ENCODE results near the gene PRDX2. TPM values are rescaled to one million over a fixed set of nuclear protein-coding genes. Genes with fewer than 3 reads are reported as not detected.
A peak's percentile ranks its signal among the peaks of the same experiment; 100 is the strongest.
"Not testable (repeated sequence)": the region's sequence is repeated elsewhere in the genome, so short reads cannot be mapped to it uniquely, and the experiment has no call there.

Gene PRDX2
- 278 TPM for total RNA-seq

DNA sequence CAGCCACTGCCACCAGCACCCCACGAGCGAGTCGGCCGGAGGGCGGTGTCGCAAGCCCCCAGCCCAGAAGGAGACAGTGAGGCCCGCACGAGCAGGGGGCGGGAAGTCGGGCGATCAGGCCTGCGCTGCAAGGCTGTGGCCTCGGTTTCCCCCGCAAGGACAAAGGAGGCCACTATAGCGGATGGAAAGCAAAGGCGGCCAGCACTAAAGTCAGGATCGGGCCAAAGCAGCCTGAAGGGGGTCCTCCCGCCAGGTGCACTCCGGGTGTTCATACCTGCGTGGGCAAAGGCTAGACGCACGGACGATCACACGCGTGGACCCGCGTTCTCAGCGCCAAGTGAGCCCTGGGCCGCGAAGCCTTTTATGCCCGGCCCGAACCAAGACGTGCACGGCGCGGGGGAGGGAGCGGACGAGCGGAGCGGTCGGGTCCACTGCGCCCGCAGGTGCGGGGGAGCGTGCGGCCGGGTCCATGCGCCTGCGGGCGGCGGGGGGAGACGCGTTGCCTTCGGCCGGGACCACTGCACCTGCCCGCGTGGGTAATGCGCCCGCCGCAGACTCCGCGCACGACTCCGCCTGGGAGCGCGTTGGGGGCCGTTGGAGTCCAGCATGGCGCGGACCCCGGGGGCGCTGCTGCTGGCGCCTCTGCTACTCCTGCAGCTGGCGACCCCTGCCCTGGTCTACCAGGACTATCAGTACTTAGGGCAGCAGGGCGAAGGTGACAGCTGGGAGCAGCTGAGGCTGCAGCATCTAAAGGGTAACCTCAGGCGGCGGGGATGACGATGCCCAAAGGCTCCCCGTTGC, at the start of gene PRDX2, which contains the start of gene THSD8:
Gene PRDX2, minus strand, starts transcription at position 335 of the 801 bp plus-strand sequence. CDS start 539 bp downstream, outside the sequence.
Gene THSD8, plus strand, starts transcription at position 604 of the 801 bp plus-strand sequence. Its CDS starts 3 bp downstream, at position 607.
- DNase-seq (ENCODE audit: low read depth in 2 of 3, low spot score in 2 of 3) = peak in 2 of 3 donors; percentile 77 to 80

DNA sequence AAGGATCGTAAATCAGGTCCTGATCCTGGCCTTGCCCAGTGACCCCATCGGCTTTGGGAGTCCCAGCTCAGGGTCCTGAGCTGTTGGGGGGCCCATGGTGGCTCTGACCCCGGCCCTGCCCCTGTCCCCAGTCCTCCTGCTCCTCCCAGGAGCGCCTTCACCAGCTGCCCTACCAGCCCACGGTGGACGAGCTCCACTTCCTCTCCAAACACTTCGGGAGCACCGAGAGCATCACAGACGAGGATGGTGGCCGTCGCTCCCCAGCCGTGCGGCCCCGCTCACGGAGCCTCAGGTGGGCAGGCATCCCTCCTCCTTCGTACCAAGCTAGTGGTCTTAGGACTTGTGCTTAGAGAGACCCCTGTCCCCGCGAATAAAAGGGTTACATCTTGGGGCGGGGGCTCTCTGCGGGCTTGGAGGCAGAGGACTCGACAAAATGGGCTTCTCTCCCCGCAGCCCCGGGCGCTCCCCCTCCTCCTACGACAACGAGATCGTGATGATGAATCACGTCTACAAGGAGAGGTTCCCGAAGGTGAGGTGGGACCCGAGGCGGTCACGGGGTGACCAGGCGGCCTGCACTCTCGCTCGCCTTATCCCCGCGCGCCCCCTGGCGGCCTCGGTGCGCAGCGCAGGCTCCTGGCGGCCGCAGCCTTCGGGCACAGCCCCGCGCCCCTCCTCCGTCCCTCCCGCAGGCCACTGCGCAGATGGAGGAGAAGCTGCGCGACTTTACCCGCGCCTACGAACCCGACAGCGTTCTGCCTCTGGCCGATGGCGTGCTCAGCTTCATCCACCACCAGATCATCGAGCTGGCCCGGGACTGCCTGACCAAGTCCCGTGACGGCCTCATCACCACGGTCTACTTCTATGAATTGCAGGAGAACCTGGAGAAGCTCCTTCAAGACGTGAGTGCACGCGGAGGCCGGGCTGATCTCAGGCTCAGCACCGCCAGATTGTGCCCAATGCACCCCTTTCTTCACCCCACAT, 45.8 kb upstream of the PRDX2 start:
- DNase-seq (ENCODE audit: low read depth in 2 of 3, low spot score in 2 of 3) = peak; percentile 74 to 88 (median 85)

DNA sequence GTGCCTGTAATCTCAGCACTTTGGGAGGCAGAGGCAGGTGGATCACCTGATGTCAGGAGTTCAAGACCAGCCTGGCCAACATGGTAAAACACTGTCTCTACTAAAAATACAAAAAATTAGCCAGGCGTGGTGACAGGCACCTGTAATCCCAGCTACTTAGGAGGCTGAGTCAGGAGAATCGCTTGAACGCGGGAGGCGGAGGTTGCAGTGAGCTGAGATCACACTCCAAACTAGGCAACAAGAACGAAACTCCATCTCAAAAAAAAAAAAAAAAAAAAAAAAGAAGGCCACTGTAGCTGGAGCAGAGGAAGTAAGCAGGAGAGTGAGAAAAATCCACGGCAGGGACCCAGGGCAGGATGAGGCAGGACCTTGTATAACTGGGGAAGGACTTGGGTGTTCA, 45.0 kb upstream of the PRDX2 start:
- not testable (repeated sequence) for DNase-seq (ENCODE audit: low read depth in 2 of 3, low spot score in 2 of 3)

DNA sequence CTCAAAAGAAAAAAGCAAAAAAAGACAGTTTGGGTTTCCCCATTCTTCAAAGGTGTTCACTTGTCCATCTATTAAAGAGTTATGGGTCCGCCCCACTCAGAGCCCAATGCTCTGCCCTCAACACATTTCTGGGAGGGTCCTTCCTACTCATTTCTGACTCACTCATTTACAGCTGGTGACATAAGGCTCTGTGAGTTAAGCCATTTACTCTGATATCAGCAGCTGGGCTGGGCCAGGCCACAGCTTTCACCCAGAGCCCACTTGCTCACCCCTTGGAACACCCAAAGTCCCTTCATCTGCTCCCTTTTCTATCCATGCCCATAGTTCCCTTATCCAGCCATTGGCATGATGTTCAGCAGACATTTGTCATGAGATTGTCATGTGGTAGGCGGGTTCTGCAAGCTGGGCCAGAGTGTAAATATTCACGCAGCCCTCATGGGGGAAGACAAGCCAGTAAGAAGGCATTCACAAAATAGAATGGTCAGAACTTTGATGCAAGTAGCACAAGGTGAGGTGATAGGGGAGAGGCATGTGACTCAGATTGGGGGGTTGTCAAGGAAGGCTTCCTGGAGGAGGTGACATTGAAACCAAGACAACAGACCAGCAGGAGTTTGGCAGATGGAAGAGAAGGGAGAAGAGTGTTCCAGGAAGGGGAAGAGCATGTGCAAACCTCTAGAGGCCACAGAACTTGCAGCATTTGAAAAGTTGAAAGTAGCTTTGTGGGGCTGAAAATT, 42.6 kb upstream of the PRDX2 start:
- no peak for DNase-seq (ENCODE audit: low read depth in 2 of 3, low spot score in 2 of 3)

DNA sequence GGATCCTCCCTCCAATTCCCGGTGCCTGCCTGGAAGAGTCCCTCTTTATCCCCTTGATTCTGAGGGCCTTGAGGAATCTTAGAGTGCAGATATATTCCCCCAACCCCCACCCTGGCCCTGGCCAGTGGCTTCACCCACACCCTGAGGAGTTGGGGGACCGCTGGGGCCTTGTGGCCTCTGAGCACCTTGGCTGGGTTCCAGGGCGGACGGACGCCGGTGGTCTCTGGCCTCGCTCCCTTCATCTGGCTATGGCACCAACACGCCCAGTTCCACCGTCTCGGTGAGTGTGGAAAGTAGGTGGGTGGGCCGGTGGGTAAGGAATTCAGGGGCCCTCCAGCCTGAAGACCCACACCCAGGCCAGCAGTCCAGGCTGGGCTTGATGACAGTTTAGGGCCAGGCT, 41.7 kb upstream of the PRDX2 start:
- DNase-seq (ENCODE audit: low read depth in 2 of 3, low spot score in 2 of 3) = no peak

DNA sequence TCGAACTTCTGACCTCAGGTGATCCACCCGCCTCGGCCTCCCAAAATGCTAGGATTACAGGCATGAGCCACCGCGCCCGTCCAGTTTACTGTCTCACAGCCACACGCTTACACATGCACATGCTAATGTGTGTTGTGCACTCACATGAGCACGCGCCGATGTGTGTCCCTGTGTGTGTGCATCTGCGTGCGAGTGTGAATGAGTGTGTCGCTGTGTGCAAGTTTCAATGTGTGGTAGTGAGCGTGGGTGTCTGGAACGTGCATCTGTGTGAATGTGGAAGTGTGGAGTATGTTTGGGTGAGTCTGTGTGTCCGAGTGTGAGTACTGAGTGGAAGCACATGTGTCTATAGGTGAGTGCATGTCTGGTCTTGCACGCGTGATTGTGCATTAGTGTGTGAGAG, 40.9 kb upstream of the PRDX2 start:
- DNase-seq (ENCODE audit: low read depth in 2 of 3, low spot score in 2 of 3) = no peak

DNA sequence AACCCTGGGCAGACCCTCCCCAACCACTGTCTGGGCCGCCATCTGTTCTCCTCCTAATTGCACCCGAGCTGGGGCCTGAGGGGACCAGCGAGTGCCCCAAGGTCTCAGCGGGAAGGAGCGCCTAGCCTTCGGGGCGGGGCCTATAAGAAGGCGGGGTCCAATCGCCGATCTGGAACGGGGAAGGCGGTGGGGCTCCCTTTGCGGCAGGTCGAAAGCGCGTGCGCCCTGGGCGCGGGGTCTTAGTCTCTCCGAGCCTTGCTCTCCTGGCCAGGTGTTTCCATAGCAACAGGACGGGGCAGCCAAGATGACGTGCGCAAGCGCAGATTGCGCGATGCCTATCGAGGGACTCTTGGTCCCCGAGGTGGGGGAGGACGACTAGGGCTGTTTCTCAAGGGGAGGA, 39.5 kb upstream of the PRDX2 start:
- DNase-seq (ENCODE audit: low read depth in 2 of 3, low spot score in 2 of 3) = peak in 1 of 3 donors; percentile 38

DNA sequence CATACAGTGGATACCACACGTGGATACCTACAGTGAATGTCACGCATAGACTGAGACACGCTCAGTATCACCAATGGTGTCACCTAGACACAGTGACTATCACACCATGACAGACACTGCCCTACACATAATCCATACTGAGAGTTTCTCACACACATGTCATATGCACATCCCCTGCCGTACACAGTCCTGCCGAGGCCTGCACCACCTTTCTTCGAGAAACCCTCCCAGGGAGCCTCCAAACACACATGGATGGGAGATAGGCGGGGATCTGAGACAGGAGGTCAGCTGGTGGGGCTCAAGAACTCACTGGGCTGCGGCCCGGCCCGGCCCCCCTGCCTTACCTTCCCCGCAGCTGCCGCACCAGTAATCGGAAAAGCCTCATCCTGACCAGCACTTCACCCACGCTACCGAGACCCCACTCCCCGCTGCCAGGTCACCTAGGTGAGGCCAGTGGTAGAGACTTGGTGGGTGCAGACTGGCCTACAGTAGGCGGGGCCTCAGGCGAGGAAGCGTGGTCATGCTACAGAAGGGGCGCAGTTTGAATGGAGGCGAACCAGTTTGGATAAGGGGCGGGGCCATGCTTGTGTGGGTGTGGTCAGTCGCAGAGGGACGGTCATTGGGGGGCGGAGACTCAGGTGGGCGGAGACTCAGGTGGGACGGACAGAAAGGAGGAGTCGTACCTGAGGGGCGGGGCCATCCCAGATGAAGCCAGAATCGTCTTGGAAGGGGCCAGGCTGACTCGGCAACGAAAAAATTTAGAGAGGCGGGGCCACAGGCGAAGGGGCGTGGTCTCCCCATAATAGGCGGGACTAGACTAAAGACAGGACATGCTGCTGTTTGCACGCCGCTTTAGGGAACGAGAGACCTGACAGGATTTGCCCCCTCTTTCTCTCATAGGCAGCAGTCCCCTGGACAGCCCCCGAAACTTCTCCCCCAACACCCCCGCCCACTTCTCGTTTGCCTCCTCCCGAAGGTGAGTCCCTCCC, 38.8 kb upstream of the PRDX2 start:
- peak in 2 of 3 donors; percentile 75 to 77 for DNase-seq (ENCODE audit: low read depth in 2 of 3, low spot score in 2 of 3)

DNA sequence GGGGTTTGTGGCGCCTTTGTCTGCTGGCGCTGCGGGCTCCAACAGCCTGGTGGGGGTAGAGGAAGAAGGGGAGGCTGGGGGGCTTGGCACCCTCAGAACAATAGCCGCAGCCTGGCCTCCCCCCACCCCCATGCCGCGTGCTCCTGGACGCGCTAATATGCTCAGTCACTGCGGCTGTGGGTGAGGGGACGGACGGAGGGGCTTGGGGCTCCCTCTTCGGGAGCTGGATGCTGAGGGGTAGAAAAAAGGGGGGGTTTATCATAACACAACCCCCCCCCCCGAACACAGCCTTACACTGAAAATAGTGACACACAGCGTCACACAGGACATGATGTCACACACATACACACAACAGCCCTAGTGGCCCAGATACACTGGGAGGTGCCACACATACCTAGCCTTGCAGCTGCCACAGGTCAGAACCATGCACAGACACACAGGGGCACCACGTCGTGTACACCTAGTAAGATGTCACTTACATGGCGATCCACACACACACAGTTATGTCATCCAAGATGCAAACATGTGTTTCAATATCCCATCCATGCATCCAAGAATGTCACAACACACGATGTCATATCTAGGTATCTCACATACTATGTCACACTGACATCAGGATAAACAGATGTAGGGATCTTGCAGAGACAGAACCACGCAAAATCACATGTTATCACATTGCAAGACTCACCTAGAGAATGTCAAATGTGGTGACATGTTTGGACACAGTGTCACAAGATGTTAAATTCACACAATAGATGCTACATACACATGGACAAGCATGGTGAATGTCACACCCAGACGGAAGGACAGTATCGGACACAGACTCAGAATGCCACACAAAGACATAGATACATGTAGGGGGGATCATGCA, 37.5 kb upstream of the PRDX2 start:
- DNase-seq (ENCODE audit: low read depth in 2 of 3, low spot score in 2 of 3) = peak in 1 of 3 donors; percentile 34

DNA sequence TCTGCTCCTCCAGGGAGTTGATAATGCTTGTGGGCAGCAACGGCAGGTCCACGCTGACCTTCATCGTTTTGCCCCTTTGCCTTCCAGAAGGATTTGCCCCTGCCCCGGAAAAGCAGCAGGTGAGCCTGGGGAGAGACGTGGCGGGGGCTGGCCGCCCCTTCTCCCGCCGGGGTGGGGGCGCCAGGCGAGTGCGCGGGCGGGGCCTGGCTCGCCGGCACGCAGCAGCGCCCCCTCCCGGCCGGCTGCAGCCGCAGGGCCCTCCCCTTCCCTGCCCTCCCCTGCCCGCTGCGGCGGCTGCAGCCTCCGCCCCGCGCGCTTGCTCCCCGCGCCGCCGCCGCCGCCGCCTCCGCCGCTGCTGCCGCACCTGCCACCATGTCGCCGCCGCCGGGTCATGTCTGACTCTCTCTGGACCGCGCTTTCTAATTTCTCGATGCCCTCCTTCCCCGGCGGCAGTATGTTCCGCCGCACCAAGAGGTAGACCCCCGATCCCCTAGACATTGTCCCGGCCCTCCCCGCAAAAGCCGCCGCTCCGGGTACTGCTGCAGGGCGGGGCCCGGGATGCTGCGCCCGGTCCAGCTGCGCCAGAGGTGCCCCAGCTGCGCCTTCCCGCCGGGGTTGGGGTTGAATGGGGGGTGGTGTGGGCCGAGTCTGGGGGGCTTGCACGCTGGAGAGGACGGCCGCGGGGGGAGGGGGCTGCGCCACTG, 36.7 kb upstream of the PRDX2 start, which contains the start of gene MAST1:
Gene MAST1, plus strand, starts transcription at position 334 of the 704 bp plus-strand sequence. Its CDS starts 58 bp downstream, at position 392.
- peak in 1 of 3 donors; percentile 59 for DNase-seq (ENCODE audit: low read depth in 2 of 3, low spot score in 2 of 3)

DNA sequence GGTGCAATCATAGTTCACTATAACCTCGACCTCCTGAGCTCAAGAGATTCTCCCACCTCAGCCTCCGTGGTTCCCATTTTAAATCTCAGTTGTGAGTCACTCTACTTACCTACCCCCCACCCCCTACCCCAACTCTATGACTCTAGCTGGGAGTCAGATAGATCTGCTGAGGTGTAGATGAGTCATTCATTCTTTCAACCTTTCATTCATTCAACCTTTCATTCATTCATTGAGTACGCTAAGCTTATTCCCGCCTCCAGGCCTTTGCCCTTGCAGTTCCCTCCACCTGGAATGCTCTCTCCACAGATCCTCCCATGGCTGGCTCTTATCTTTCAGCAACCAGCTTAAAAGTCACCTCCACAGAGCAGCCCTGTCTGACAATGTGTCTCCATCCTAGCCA, 35.6 kb upstream of the PRDX2 start:
- DNase-seq (ENCODE audit: low read depth in 2 of 3, low spot score in 2 of 3) = no peak

DNA sequence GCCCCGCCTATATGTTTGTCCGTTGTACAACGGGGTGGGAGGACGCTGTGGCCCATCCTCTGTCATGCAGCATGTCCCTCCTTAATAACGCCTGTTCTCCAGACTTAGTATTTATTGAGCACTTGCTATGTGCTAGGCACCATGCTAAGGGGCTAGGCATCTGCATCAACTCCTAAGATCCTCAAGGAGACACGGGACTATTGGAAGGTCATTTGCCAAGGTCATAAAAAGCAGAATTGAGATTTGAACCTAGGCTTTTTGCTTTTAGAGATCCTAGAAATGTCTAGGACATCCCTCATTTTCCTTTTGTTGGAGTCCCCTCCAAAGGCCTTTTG, 34.9 kb upstream of the PRDX2 start:
- DNase-seq (ENCODE audit: low read depth in 2 of 3, low spot score in 2 of 3) = no peak

DNA sequence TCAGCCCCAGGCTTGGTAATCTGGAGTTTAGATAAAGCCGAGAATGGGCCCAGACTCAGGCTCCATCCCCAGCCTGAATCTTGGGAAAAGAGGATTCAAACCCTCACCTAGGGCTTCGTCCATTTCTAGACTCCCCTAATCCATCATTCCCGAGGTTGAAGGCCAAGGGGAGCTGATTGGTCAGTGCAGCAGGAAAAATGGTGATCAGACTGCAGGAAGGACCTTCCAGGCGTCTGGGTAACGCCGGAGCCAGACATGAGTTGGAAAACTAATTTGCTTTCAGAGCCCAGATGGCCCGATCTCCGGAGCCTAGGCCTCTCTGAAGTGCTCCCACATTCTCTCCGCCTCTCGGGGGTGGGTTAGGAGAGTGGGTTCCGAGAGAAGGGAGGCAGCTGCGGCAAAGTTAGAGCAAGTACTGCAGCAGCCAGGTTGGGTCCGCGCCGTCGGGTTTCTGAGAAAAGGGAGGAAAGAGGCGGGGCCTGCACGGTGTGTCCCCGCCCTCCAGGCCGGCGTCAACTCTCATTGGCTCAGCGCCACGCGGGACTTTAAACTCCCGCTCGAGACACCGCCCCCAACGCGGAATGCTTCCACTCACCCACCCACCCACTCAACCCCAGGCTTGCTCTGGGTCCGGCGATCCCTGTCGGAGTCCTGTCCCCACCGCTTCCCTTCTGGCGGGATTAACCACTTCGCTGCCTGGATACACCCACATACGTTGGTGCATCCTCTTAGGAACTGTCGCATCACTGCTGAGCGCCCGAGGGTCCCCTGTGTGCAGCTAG, 33.6 kb upstream of the PRDX2 start:
- peak in 1 of 3 donors; percentile 46 for DNase-seq (ENCODE audit: low read depth in 2 of 3, low spot score in 2 of 3)

DNA sequence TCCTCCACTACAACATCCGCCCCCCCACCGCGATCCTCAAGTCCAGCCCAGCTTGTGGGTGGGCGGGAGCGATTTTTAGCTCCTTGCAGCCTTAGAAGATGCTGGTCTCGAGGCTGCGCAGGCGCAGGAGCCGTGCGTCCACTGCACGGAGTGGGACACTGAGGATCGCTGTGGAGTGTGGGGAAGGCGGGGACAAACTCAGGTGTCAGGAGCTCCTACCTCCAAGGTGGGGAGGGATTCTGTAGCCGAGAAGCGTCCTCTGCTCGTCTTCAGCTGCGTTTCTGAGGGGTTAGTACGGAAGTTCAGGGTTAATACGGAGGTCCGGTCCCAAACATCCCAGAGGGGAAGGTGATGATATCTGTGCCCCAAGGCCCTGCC, 33.0 kb upstream of the PRDX2 start, which contains the start of gene RTBDN:
Gene RTBDN, minus strand, starts transcription at position 14 of the 378 bp plus-strand sequence. CDS start 4,600 bp downstream, outside the sequence.
- no peak for DNase-seq (ENCODE audit: low read depth in 2 of 3, low spot score in 2 of 3)

DNA sequence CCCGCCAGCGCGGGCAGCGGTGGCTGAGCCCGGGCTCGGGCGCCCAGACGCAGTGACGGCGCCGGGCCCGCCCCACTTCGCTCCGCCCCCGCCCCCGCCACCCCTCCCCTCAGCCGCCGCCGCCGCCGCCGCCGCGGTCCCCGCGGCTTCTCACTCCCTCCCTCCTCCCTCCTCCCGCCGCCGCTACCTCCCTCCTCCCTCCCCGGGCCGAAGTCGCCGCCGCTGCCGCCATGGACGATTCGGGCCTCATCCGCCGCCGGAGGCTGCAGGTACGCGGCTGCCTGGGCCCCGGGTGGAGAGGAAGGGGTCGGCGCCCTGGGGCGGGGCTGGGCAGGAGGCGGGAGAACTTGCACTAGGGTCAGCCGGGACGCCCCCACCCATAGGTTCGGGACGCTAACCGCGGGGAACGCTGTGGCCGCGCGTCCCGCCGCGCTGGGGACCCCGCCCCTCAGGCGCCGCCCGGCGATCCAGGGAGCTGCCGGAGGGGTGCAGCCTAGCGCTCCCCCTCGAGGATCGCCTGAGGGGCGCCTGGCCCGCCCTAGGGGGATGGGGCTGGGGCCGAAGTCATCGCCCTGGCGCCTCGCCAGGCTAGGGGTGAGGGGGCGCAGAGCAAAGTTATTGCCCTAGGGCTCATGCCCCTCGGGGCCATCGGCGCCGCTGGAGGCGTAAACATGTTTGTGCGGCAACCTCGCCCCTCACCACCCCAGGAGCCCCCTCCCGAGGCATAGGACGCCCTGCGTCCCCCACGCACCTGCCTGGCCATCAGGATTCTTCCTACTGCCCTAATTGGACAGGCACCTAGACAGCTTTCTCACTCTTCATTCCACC, 32.4 kb upstream of the PRDX2 start:
- DNase-seq (ENCODE audit: low read depth in 2 of 3, low spot score in 2 of 3) = peak in 1 of 3 donors; percentile 24

DNA sequence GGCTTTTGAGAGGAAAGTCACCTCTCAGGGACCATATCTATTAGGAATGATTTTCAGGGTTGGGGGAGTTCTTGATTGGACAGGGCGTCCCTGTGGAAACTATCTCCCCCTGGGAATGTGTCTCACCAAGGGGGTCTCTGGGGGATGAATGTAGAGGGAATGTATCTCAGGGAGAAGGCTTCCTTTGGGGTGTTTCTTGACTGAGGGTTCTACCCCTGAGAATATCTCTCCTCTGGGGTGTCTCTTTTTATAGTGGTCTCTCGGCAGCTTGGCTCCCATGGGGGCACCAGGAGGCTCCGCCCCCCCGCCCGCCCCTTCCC, 31.8 kb upstream of the PRDX2 start:
- no peak for DNase-seq (ENCODE audit: low read depth in 2 of 3, low spot score in 2 of 3)

All from hematopoietic multipotent progenitor cell (in vitro differentiated cells).